Thoracic aorta (tissue), 2 donors: Measurements from ENCODE around the gene MRPS35. TPM values are rescaled to one million over a fixed set of nuclear protein-coding genes. Genes with fewer than 3 reads are reported as not detected.

Experiments
- ATAC-seq: fragments of 150-250 bp; one replicate; pipeline ENCODE4 v1.8.0; 2017; ENCODE audit warnings: low read depth; ENCODE audit not compliant: insufficient number of reproducible peaks, low FRiP score
- DNase-seq: peaks from one replicate; pipeline ENCODE4 v3.0.0-alpha.2; 2020; ENCODE audit warnings: low spot score
- H3K27ac ChIP-seq, 2 donors: fragments of 200-600 bp; sonication (generic); 1 replicate in 1 of 2; 2 replicates in 1 of 2; pipeline ENCODE4 v1.5.1; 2016; ENCODE audit warnings: mild to moderate bottlenecking in 2 of 2, moderate library complexity in 2 of 2
- H3K27me3 ChIP-seq: fragments of 200-600 bp; sonication (generic); replicated peaks from 2 replicates; pipeline ENCODE4 v1.6.0; 2016; ENCODE audit warnings: mild to moderate bottlenecking; ENCODE audit not compliant: insufficient read depth
- H3K36me3 ChIP-seq: fragments of 200-600 bp; sonication (generic); one replicate; pipeline ENCODE4 v1.5.1; 2016
- H3K4me1 ChIP-seq, 2 donors: fragments of 200-600 bp; sonication (generic); 1 replicate in 1 of 2; 2 replicates in 1 of 2; pipeline versions ENCODE4 v1.5.1 to v1.6.0; 2016; ENCODE audit warnings: low read depth in 2 of 2, mild to moderate bottlenecking in 1 of 2; ENCODE audit not compliant: control insufficient read depth in 1 of 2
- H3K4me3 ChIP-seq: fragments of 200-600 bp; sonication (generic); 2 replicates; pipeline ENCODE4 v1.5.1; 2016; ENCODE audit warnings: mild to moderate bottlenecking
- H3K9me3 ChIP-seq: fragments of 200-600 bp; sonication (generic); 2 replicates; pipeline ENCODE4 v1.5.1; 2016
- CTCF ChIP-seq: fragments of 200-600 bp; sonication (generic); IDR thresholded peaks from one replicate; pipeline ENCODE4 v1.5.1; 2019; ENCODE audit warnings: antibody characterized with exemption
- total RNA-seq, 2 donors: library from RNA; depleted of rRNA; stranded (reverse); fragments of >200 nt; gene quantifications; one replicate each; pipeline versions ENCODE4 v1.1.0 to v1.2.3, GENCODE V29; 2016

The MRPS35 gene
- total RNA-seq, 2 donors from 2014 or later: 32.7 to 55.9 TPM

- Histone ChIP-seq H3K9me3 (no peaks in the 10 kb centered on the region), H3K4me3 (no peak overlapping the region), H3K4me1 (peaks cover 21 to 39% of the 10 kb centered on the region in 2 donors), H3K27ac (peak overlapping the region in 1 of 2 donors; percentile 91), H3K36me3 (peaks cover 37% of the 10 kb centered on the region), H3K27me3 (no peaks in the 10 kb centered on the region)
- no peak for TF ChIP-seq CTCF
- DNase-seq: no peak
- ATAC-seq: no peak
Observed at GRCh38 chr12:27801630-27802029, 91.0 kb downstream of the MRPS35 start.

GRCh38 chr12:27802511-27802910, 91.9 kb downstream of the MRPS35 start:
- no peak for DNase-seq
- no peaks in the 10 kb centered on the region for H3K9me3 ChIP-seq

GRCh38 chr12:27802936-27803335, 92.3 kb downstream of the MRPS35 start:
- Histone ChIP-seq H3K27ac (peak overlapping the region; percentile 35 to 91), H3K4me3 (no peak overlapping the region), H3K27me3 (no peaks in the 10 kb centered on the region), H3K9me3 (no peaks in the 10 kb centered on the region), H3K36me3 (peaks cover 24% of the 10 kb centered on the region), H3K4me1 (peaks cover 21 to 44% of the 10 kb centered on the region in 2 donors)
- no peak for TF ChIP-seq CTCF
- DNase-seq: no peak
- ATAC-seq: no peak

More at GRCh38 chr12:27802511-27802910, 91.9 kb downstream of the MRPS35 start:
- H3K27ac ChIP-seq: peak overlapping the region; percentile 35 to 91
- no peak for ATAC-seq
- peaks cover 28% of the 10 kb centered on the region for H3K36me3 ChIP-seq
- no peaks in the 10 kb centered on the region for H3K27me3 ChIP-seq
- no peak for TF ChIP-seq CTCF
- no peak overlapping the region for H3K4me3 ChIP-seq
- peaks cover 21 to 44% of the 10 kb centered on the region in 2 donors for H3K4me1 ChIP-seq

- H3K36me3 ChIP-seq: peaks cover 10% of the 10 kb centered on the region
- ATAC-seq: peak; percentile 51
- no peak for DNase-seq
- no peaks in the 10 kb centered on the region for H3K9me3 ChIP-seq
- TF ChIP-seq CTCF: no peak
- peaks cover 31 to 64% of the 10 kb centered on the region in 2 donors for H3K4me1 ChIP-seq
- no peaks in the 10 kb centered on the region for H3K27me3 ChIP-seq
- H3K4me3 ChIP-seq: no peak overlapping the region
- peak overlapping the region; percentile 67 to 91 for H3K27ac ChIP-seq
Observed at GRCh38 chr12:27805238-27805637, 94.6 kb downstream of the MRPS35 start.

Other genes starting within 250 kb of the MRPS35 start
- gene PPFIBP1, start 186.6 kb upstream of the MRPS35 start, total RNA-seq: 100 to 1,000 TPM; 103 to 232 TPM
- gene REP15, start 14.4 kb upstream of the MRPS35 start, total RNA-seq: 1 to 10 TPM; 5.6 to 8.3 TPM
- 100 to 1,000 TPM in 1 of 2 donors, 10 to 100 TPM in 1; 94.6 to 111 TPM for gene KLHL42, start 69.4 kb downstream of the MRPS35 start, total RNA-seq
- not detected for gene MANSC4, start 69.4 kb downstream of the MRPS35 start, total RNA-seq